ENCODE data around the gene UIMC1. TPM values are rescaled to one million over a fixed set of nuclear protein-coding genes. Genes with fewer than 3 reads are reported as not detected.

Gene UIMC1
- total RNA-seq, 4 donors from 2014 or later = 19.2 to 37.3 (median 23.2) TPM

- peak; percentile 93 to 96 for DNase-seq (ENCODE audit: low spot score in 2 of 2)
- H3K4me3 ChIP-seq = peak within 1 kb of the TSS; percentile 98
- peaks cover 27% of the 10 kb centered on the region for H3K4me1 ChIP-seq
- TF ChIP-seq POLR2AphosphoS5 (IDR thresholded peaks at IDR 0.05) (peak in 1 of 3 donors; percentile 65), EP300 (IDR thresholded peaks at IDR 0.05) (no peak), CTCF (IDR thresholded peaks at IDR 0.05) (peak in 1 of 2 donors; percentile 45), POLR2A (IDR thresholded peaks at IDR 0.05) (no peak)
- H3K27me3 ChIP-seq = no peaks in the 10 kb centered on the region
- under 1% methylated on average over 55 of the region's 77 CpGs for WGBS
- H3K36me3 ChIP-seq = peaks cover 3% of the 10 kb centered on the region
- no peaks in the 10 kb centered on the region for H3K9me3 ChIP-seq
- peak within 1 kb of the TSS; percentile 84 for H3K27ac ChIP-seq
Observed at GRCh38 chr5:177022386-177023302, 16.1 kb upstream of the UIMC1 start, which contains the start of gene ZNF346. Gene ZNF346 (plus strand): TSS chr5:177022696. CDS start chr5:177022739, 43 bp downstream.

- H3K4me1 ChIP-seq = peaks cover 25% of the 10 kb centered on the region
- TF ChIP-seq EP300 (IDR thresholded peaks at IDR 0.05) (no peak), CTCF (IDR thresholded peaks at IDR 0.05) (no peak), POLR2A (IDR thresholded peaks at IDR 0.05) (no peak), POLR2AphosphoS5 (IDR thresholded peaks at IDR 0.05) (no peak)
- 71% methylated on average over 2 of the region's 2 CpGs for WGBS
- H3K27ac ChIP-seq = no peak overlapping the region
- H3K4me3 ChIP-seq = no peak overlapping the region
- no peaks in the 10 kb centered on the region for H3K36me3 ChIP-seq
- H3K9me3 ChIP-seq = no peaks in the 10 kb centered on the region
- DNase-seq (ENCODE audit: low spot score in 2 of 2) = no peak
- H3K27me3 ChIP-seq = no peaks in the 10 kb centered on the region
Observed at GRCh38 chr5:177020033-177020432, 13.5 kb upstream of the UIMC1 start.

- H3K27ac ChIP-seq = no peak overlapping the region
- H3K9me3 ChIP-seq = no peaks in the 10 kb centered on the region
- H3K27me3 ChIP-seq = no peaks in the 10 kb centered on the region
- no peak for DNase-seq (ENCODE audit: low spot score in 2 of 2)
- TF ChIP-seq POLR2AphosphoS5 (IDR thresholded peaks at IDR 0.05) (no peak), POLR2A (IDR thresholded peaks at IDR 0.05) (no peak)
- WGBS = 76% methylated on average over 2 of the region's 2 CpGs
- peaks cover 14% of the 10 kb centered on the region for H3K4me1 ChIP-seq
- no peak overlapping the region for H3K4me3 ChIP-seq
- no peaks in the 10 kb centered on the region for H3K36me3 ChIP-seq
Observed at GRCh38 chr5:177018341-177018740, 11.8 kb upstream of the UIMC1 start.

GRCh38 chr5:177015156-177015555 lies 8.6 kb upstream of the UIMC1 start:
- DNase-seq (ENCODE audit: low spot score in 2 of 2) = no peak
- TF ChIP-seq POLR2AphosphoS5 (IDR thresholded peaks at IDR 0.05) (no peak), EP300 (IDR thresholded peaks at IDR 0.05) (no peak), POLR2A (IDR thresholded peaks at IDR 0.05) (no peak), CTCF (IDR thresholded peaks at IDR 0.05) (no peak)
- no peaks in the 10 kb centered on the region for H3K27me3 ChIP-seq
- no peaks in the 10 kb centered on the region for H3K9me3 ChIP-seq
- H3K4me3 ChIP-seq = no peak overlapping the region
- no peaks in the 10 kb centered on the region for H3K36me3 ChIP-seq
- H3K4me1 ChIP-seq = no peaks in the 10 kb centered on the region
- WGBS = 93% methylated on average over 4 of the region's 4 CpGs
- H3K27ac ChIP-seq = no peak overlapping the region

GRCh38 chr5:177010153-177010552 lies 3.6 kb upstream of the UIMC1 start:
- DNase-seq (ENCODE audit: low spot score in 2 of 2) = no peak
- Histone ChIP-seq H3K36me3 (no peaks in the 10 kb centered on the region), H3K27me3 (no peaks in the 10 kb centered on the region), H3K4me3 (no peak overlapping the region), H3K27ac (no peak overlapping the region), H3K4me1 (peaks cover 7% of the 10 kb centered on the region), H3K9me3 (no peaks in the 10 kb centered on the region)
- no peak for TF ChIP-seq EP300 (IDR thresholded peaks at IDR 0.05)
- TF ChIP-seq POLR2A (IDR thresholded peaks at IDR 0.05) = no peak
- no peak for TF ChIP-seq POLR2AphosphoS5 (IDR thresholded peaks at IDR 0.05)
- no peak for TF ChIP-seq CTCF (IDR thresholded peaks at IDR 0.05)
- WGBS = 91% methylated on average over 4 of the region's 4 CpGs
